ENCODE measurements around the gene TEX2.

Gene TEX2

DNA sequence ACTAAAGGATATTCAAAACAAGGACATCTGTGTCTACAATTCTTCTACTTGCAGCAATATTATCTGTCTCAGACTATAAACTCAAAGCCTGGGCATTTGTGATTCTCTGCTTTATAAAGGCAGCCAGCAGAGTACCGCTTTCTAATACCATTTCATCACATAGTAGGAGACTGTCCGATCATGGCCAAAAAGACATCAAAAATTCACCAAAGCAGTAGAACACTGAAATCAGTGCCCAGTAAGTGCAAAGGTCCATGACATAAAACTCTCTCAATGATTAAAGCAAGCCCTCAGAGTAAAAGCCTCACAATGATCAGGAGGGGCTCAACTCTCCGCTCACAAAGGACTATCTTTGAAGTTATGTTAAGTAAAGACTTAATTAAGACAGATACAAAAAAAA, 156.1 kb downstream of the TEX2 start:
- intact Hi-C loops (cut with DNase I): no loop called here
- DNase-seq: no peak

DNA sequence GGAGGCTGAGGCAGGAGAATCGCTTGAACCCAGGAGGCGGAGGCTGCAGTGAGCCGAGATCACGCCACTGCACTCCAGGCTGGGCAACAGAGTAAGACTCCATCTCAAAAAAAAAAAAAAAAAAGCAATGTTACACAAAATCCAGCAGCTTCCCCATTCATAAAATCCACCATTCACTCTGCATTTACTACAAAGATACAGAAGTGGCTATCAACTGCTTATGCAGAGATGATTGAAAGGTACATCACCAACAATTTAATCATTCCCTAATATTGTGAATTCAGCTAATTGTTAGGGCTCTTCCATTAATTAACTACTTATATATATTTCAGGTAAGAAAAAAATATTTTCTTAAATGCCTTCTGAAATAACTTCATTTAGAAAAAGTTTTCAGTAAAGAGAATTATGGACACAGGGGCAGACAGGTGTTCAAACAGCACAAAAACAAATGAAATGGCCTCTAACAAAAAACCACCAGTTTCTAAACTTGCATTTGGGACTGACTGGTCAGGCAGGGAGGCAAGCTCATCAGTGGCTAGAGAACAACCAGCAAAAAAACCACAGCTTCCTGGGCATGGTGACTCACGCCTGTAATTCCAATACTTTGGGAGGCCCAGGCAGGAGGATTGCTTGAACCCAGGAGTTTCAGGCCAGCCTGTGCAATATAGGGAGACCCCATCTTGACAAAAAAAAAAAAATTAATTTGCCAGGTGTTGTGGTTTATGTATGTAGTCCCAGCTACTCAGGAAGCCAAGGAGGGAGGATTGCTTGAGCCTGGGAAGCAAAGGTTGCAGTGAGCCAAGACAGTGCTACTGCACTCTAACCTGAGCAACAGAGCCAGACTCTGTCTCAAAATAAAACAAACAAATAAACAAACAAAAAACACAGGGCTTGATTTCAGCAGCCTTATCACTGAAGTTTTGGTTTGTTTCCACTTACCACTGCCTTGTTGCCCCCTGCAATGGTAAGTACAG, 159.4 kb downstream of the TEX2 start:
- intact Hi-C loops (cut with DNase I): no loop called here
- DNase-seq: no peak

DNA sequence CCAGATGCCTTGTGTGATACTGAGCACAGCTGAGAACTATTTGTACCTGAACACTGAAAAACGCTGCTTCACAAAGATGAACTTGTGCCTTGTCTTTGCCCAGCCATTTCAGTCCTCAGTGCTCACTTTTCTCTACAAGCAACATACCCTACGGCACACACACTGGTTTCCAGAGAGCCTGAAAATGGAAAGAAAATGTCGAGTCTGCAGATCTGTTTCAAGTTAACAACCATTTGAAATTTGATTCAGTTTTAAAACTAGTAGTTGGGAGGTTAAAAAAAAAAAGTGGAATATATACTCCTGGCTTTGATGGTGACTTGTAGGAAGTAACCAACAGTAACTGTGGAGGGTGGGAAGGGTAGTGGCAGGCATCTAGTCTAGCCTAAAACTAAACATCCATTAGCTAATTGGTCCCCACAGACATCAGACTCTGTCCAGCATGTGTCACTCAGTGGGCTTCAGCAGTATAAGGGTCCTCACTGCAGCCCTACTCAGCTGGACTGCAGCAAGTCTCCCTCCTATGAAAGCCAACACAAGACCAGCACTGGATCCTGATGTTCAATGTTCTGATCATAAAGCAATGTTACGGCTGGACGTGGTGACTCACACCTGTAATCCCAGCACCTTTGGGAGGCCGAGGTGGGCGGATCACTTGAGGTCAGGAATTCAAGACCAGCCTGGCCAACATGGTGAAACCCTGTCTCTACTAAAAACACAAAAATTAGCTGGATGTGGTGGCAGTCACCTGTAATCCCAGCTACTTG, 160.3 kb downstream of the TEX2 start:
- intact Hi-C loops (cut with DNase I): no loop called here
- no peak for DNase-seq

DNA sequence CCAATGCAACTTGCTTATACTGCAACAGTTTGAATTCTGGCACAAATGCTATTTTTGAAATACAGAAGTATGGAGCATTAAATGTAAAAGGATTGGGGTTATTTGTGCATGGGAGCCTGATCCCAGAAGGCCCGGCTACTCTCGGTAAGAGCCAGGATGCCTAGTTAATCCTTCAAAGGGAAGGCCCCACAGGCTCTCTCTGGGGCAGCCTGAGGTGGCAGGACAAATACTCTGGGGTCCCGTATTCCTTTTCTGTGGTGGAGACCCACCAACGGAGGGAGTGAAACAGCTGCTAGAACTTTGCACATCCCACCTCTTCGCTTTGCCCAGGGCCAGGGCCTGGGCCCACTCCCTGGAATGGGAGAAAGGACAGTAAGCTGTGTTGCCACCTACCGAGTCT, 163.5 kb downstream of the TEX2 start:
- no peak for DNase-seq
- intact Hi-C loops (cut with DNase I): no loop called here
